Fibroblast of skin of abdomen (primary cell): Measurements from ENCODE around the gene TSPAN31.
"Not testable (repeated sequence)": the region's sequence is repeated elsewhere in the genome, so short reads cannot be mapped to it uniquely, and the experiment has no call there.

ENCODE experiments used
- DNase-seq: peaks from one replicate; pipeline ENCODE4 v3.0.0-alpha.2; 2013

The TSPAN31 gene

DNA sequence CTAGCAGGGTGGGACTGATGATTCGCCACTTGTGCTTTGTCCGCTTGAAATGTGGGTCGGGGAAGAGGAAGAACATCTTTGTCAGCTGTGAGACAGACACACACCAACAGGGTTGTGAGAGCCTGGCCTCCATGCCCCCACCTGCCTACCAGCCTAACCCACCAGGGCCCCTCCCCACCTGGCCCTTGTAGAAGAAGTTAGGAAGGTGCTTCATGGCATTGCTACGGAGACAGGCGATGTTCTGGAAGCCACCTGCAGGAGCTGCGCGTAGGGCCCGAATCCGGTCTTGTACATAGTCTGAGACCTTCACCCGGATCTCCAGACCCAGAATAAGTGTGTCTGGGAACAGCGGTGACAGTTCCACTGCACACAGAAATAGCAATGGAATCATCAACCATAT is 24.8 kb downstream of the TSPAN31 start:
- DNase-seq = no peak

DNA sequence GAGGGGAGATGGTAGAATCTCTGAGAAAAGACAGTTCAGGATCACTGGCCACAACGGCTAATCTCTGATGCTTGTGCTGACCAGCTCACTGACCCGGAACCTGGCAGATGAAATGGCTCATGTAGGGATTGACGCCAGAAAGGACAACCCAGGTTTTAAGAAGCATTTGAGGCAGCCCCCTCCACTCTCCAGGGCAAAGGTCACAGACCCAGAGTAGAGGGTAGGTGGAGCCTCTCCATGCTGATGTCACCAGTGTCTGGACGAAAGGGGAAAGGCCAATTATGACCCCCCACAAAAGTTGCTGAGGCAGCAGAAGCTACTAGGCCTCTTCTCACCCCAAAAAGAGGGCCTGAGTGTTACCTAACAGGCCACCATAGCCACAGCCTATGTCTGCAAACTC is 25.9 kb downstream of the TSPAN31 start:
- DNase-seq = no peak

- peak; percentile 92 for DNase-seq
Observed at GRCh38 chr12:57771236-57771872, 26.5 kb downstream of the TSPAN31 start.

GRCh38 chr12:57771873-57772428 is 27.1 kb downstream of the TSPAN31 start, which contains the start of gene METTL1:
METTL1 (minus strand) TSS chr12:57772105; CDS start chr12:57772083, 22 bp downstream.
- peak; percentile 97 for DNase-seq

GRCh38 chr12:57772429-57773322 is 27.8 kb downstream of the TSPAN31 start, which contains the start of gene EEF1AKMT3:
EEF1AKMT3 (plus strand) TSS chr12:57772614; CDS start chr12:57772725, 111 bp downstream.
- peak; percentile 50 for DNase-seq

DNA sequence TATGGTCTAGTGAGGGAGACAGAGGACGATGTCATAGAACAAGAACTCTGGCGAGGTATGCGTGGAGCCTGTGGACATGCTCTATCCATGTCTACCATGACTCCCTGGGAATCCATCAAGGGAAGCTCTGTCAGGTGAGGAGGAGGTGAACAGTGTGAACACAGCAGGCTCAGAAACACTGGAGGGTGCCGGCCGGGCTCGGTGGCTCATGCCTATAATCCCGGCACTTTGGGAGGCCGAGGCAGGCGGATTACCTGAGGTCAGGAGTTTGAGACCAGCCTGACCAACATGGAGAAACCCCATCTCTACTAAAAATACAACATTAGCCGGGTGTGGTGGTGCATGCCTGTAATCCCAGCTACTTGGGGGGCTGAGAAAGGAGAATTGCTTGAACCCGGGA is 29.8 kb downstream of the TSPAN31 start:
- not testable (repeated sequence) for DNase-seq

DNA sequence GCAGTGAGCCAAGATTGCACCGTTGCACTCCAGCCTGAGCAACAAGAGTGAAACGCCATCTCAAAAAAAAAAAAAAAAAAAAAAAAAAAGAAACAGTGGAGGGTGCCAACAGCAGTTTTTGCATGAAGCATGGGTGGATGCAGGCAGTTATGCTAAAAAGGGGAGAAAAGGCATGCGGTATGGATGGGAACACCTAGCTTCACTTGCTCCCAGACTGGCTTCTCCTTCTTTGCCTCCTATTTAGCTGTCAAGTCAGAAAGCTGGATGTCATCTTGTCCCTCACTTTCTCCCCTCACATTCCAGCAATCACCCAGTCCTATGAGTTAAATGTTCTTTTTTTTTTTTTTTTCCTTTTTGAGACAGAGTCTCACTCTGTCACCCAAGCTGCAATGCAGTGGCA is 30.2 kb downstream of the TSPAN31 start:
- DNase-seq = no peak

DNA sequence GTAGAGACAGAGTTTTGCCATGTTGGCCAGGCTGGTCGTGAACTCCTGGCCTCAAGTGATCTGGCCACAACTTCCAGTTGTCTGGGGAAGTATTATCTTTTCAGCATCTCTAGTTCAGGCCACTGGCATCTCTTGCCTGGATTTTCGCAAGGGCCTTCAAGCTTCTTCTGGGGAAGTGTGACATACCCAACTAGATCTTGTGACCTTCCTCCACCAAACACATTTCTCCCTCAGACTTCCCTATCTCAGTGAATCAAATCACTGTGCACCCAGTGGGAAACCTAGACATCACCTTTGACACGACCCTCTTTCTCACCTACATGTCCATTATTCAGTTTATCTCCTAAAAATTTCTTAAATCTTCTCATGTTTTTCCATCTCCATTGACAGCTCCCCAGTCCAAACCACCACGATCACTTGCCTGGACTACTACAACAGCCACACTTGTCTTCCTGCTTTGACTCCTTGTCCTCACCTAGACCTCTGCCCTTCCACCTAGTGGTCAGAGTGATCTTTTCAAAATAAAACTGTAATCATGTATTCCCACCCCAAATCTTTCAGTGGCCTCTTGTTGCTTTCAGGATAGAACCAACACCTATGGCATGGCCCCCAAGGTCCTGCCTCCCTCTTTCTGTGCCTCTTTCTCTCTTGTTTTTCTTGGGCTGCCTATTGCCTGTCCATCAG is 30.9 kb downstream of the TSPAN31 start:
- DNase-seq = no peak

- no peak for DNase-seq
Observed at GRCh38 chr12:57776247-57776587, 31.4 kb downstream of the TSPAN31 start.

GRCh38 chr12:57777367-57777766 is 32.5 kb downstream of the TSPAN31 start:
- DNase-seq = no peak

DNA sequence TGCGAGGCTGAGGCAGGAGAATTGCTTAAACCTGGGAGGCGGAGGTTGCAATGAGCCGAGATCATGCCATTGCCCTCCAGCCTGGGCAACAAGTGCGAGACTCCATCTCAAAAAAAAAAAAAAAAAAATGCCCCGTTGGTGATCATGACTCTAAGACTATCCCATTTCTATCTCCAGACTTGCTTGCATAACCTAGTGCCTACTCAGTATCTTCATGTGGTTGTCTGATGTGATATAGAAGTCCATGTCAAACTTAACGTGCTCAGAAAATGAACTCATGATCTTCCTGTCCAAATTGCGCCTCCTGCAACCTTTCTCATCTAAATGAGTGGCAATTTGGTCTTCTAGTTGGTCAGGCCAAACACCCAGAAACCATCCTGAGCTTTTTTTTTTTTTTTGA is 33.1 kb downstream of the TSPAN31 start:
- DNase-seq = no peak

DNA sequence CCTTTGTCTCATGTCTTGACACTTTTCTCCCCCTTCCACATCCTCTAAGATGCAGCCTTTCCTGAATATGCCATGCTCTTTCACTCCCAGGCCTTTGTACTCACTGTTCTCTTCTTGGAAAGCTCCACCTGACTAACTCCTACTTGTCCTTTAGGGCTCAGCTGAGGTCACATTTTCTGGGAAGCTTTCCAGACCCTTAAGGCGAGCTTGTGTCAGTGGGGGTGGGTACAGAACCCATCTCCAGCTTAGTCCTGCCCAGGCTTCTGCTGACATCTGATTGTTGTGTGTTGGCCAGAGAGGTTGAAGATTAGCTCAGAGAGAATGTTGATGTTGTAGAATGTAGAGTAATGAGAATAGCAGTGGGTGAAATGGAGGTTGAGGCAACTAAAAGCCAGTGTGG is 34.9 kb downstream of the TSPAN31 start:
- DNase-seq = no peak

DNA sequence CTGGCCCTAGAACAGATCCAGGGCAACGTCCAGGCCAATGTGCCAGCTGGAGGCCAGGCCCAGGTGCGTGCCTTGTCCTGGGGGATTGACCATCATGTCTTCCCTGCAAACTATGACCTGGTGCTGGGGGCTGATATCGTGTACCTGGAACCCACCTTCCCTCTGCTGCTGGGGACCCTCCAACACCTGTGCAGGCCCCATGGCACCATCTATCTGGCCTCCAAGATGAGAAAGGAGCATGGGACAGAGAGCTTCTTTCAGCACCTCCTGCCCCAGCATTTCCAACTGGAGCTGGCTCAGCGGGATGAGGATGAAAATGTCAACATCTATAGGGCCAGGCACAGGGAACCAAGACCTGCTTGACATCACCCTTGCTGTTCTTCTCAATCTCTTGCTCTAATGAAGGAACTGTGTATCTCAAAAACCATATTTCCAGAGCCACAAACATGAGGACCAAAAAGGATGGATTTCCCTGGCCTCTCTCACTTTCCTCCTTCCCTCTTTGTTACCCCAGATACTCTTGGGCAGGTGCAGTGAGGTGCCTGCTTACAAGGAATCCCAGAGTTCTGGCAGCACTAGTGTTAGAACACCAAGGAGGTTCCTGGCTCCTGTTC is 35.6 kb downstream of the TSPAN31 start:
- no peak for DNase-seq

DNA sequence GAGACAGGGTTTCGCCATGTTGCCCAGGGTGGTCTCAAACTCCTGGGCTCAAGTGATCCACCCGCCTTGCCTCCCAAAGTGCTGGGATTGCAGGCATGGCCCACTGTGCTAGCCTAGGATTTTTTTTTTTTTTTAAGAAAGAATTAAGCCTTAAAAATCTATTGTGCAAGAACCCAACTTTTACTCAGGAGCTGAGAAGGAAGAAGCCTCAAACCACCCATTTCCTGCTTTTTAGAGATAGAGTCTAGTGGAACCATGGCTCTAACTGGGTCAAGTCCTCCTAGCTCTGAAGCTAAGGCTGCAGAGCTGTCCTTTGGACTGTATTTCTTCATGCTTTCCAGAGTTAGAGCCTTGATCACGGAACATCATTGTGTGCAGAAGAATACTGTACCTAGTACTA is 36.4 kb downstream of the TSPAN31 start:
- no peak for DNase-seq

DNA sequence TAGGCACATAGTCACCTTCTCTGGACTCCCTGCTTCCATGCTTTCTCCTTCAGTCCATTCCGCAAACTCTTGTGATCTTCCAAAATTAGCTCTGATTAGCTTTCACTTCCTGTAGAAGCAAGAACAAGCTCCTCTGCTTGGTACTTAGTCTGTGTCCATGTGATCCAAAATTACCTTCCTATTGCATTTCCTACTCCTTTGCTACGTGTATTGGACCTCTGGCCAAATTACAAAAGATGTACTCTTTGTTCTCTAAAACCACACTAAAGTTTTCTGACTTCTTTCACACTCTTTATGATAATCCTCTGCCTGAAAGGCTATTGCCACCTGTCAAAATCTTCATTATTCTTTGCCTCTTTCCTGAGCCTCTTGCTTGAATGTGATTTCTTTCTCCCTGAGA is 37.0 kb downstream of the TSPAN31 start:
- no peak for DNase-seq

- no peak for DNase-seq
Observed at GRCh38 chr12:57782243-57782607, 37.4 kb downstream of the TSPAN31 start.

GRCh38 chr12:57782608-57783465 is 38.0 kb downstream of the TSPAN31 start, which contains the start of gene TSFM:
TSFM (plus strand) TSS chr12:57782787; CDS start chr12:57782802, 15 bp downstream.
- peak; percentile 92 for DNase-seq

DNA sequence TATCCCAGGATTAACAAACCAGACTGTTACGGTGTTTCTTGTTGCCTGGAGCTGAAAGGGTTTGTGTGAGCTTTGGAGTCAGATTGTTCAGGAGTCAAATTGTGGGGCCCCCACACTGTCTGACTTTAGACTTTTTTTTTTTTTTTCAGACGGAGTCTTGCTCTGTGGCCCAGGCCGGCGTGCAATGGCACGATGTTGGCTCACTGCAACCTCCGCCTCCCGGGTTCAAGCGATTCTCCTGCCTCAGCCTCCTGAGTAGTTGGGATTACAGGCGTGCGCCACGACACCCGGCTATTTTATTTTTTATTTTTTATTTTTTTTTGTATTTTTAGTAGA is 38.6 kb downstream of the TSPAN31 start:
- DNase-seq = no peak

- no peak for DNase-seq
Observed at GRCh38 chr12:57783861-57784260, 39.0 kb downstream of the TSPAN31 start.

DNA sequence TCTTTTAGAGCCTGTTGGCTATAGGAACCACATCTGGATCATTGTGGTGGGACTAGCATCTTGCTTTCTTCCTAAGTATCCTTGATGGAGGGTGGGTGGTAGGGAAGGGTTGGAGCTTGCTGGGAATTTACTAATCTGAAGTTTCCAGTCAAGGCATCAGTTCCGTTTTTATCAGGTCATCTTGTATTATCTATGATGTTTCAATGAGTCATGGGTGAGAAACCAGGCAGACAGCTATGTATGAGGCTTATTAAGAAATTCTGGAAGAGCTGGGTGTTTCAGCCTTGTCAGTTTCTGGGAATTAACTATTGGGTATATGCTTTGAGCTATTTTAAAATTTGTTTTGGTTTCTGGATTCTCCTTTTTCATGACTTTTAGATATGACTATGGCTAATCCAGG is 49.1 kb downstream of the TSPAN31 start:
- peak; percentile 81 for DNase-seq

- no peak for DNase-seq
Observed at GRCh38 chr12:57795354-57795753, 50.5 kb downstream of the TSPAN31 start.

- DNase-seq = no peak
Observed at GRCh38 chr12:57796996-57797395, 52.2 kb downstream of the TSPAN31 start.
